Vagina (tissue), 2 donors: Measurements from ENCODE around the gene CHN1.

ENCODE experiments used
- POLR2A ChIP-seq, 2 donors: fragments of 450-650 bp; IDR thresholded peaks; one replicate each; pipeline ENCODE4 v1.6.1; 2017; ENCODE audit warnings: antibody characterized with exemption in 2 of 2, mild to moderate bottlenecking in 2 of 2, moderate library complexity in 2 of 2
- TF ChIP-seq, protein P1 (sequence below), 3 experiments: fragments of 450-650 bp in 2 of 3; fragments of 200-600 bp in 1 of 3; sonication (generic) in 1 of 3; IDR thresholded peaks; one replicate each; pipeline ENCODE4 v1.5.1; 2017 to 2019; ENCODE audit warnings: antibody characterized with exemption in 3 of 3, mild to moderate bottlenecking in 2 of 3, moderate library complexity in 2 of 3

DNA sequence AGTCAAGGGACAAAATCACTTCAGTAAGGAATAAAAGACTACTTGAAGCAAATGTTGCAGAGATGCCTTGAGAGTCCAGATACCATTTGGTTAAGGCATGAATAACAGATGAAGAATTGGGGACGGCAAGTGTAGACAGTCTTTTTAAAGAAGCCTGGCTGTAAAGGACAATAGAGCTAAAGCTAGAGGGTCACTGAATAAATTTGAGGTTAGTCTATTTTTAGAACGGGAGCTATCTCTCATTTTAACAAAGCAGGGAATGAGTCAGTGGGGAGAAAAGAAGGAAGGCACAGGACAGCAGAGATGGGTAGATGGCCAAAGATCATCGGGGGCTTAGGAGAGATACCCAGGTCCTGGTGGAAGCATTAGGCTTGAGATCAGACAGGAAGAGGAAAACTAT is 30.6 kb upstream of the CHN1 start:
- TF ChIP-seq, protein P1, sequence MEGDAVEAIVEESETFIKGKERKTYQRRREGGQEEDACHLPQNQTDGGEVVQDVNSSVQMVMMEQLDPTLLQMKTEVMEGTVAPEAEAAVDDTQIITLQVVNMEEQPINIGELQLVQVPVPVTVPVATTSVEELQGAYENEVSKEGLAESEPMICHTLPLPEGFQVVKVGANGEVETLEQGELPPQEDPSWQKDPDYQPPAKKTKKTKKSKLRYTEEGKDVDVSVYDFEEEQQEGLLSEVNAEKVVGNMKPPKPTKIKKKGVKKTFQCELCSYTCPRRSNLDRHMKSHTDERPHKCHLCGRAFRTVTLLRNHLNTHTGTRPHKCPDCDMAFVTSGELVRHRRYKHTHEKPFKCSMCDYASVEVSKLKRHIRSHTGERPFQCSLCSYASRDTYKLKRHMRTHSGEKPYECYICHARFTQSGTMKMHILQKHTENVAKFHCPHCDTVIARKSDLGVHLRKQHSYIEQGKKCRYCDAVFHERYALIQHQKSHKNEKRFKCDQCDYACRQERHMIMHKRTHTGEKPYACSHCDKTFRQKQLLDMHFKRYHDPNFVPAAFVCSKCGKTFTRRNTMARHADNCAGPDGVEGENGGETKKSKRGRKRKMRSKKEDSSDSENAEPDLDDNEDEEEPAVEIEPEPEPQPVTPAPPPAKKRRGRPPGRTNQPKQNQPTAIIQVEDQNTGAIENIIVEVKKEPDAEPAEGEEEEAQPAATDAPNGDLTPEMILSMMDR (IDR thresholded peaks at IDR 0.05), result no peak
- no peak for TF ChIP-seq POLR2A (IDR thresholded peaks at IDR 0.05)
